RCC 7860 (cell line): ENCODE measurements around the gene SZT2.
"Not testable (repeated sequence)": the region's sequence is repeated elsewhere in the genome, so short reads cannot be mapped to it uniquely, and the experiment has no call there.

Source experiments
- DNase-seq: peaks from one replicate; pipeline ENCODE4 v3.0.0-alpha.2; 2015; ENCODE audit warnings: low spot score
- FAIRE-seq: peaks from 2 replicates; lab custom pipeline; 2012; peaks lifted over from hg19 to GRCh38; lab: Jason Lieb, UNC

SZT2 gene

DNA sequence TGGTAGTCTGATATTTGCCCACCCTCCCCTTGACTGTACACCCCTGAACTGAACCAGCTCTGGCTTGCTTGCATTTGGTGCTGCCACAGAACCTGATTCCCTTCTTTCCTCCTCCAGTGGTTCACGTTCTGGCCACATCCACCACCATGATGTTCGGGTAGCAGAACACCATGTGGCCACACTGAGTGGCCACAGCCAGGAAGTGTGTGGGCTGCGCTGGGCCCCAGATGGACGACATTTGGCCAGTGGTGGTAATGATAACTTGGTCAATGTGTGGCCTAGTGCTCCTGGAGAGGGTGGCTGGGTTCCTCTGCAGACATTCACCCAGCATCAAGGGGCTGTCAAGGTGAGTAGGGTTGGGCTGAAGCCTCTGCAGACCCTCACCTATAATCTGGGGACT lies 29.1 kb upstream of the SZT2 start:
- FAIRE-seq (no peak), DNase-seq (no peak)

DNA sequence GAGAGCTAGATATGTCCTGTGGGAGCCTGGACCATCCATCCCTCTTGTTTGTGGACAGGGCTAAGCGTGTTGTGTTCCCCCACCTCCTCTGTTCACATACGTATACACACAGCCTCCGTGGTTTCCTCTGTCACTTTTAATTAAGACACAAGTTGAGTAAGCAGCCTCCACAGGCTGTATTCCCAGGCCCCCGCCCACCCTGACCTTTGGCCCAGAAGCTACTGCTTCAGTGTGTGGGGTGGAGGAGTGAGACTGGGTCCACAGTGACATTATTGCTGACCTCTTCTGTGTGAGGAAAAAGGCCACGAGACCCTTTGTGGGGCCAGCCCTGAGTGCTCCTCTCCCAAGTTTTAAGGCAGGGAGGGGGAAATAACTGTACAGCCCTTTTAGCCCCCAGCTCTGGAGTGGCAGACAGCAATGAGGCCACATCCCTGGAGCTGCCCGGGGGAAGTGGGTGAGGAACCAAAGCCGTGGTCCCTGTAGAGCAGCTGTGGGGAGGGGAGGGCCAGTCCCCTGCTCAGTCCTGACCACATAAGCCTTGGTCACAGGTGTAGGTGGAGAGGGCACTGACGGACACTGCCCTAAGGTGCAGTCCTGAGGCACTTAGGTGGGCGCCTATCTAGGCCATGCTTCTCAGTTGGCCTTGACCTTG lies 26.3 kb upstream of the SZT2 start:
- DNase-seq = peak; percentile 23
- no peak for FAIRE-seq

GRCh38 chr1:43363935-43364525 lies 25.7 kb upstream of the SZT2 start:
- no peak for DNase-seq
- FAIRE-seq = no peak

- DNase-seq (no peak), FAIRE-seq (no peak)
Measured at GRCh38 chr1:43365678-43366077, 24.0 kb upstream of the SZT2 start.

DNA sequence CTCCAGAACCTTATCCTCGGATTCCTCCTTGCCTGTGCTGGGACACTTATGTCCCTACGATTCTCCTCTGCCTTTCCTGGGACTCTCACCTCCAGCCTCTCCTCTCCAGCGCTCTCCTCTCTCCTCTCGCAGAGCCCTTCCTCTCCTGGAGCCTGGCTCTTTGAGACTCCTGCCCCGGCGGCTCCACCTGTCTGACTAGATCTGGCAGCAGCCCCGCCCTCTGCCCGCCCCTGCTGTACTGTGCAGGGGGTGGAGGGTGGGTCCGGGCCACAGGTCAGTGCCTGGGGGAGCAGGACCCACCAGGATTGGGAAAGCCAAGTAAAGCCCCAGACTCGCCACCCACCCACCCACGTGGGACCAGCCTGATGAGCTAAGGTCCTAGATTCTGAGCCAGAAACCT lies 23.5 kb upstream of the SZT2 start:
- no peak for FAIRE-seq
- DNase-seq = no peak

- no peak for FAIRE-seq
- no peak for DNase-seq
Measured at GRCh38 chr1:43366601-43367025, 23.1 kb upstream of the SZT2 start.

DNA sequence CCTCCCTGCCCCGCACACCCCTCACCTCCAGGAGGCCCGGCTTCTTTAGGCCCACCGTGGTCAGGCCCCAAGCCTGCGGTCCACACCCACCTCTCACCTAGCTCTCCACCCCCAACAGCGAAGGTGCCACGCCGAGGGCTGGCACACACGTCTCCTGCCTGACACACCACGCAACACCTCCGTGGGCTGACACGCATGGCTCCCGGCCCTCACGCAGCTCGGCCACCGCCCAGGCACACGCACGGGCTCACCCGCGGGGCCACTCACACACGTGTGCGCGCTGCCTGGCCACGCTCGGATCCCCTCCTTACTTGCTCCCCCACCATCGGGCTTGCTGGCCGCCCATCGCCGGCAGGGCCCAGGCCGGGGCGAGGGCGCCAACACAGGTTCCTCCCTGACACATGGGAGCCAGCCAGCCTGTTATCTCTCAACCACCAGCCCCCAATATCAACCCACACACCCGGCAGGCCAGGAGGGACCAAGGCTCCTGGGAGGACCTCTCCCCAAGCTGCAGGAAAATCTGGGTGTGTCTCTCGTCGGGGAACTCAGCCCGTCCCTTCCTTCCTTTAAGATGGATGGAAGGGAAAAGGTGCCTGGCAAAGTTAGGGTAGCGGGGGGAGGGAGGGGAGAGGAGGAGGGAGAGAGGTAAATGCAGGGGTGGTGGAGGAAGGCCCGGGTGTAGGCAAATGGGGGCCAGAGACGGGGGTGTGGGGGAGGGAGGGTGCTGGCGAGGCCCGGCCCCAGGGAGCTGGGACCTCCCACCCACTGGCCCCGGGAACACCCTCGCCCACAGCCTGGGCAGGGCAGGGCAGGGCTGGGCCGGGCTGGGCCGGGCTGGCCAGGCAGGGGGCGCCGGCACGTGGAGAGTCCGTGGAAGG lies 22.4 kb upstream of the SZT2 start:
- DNase-seq = no peak
- FAIRE-seq = no peak

DNA sequence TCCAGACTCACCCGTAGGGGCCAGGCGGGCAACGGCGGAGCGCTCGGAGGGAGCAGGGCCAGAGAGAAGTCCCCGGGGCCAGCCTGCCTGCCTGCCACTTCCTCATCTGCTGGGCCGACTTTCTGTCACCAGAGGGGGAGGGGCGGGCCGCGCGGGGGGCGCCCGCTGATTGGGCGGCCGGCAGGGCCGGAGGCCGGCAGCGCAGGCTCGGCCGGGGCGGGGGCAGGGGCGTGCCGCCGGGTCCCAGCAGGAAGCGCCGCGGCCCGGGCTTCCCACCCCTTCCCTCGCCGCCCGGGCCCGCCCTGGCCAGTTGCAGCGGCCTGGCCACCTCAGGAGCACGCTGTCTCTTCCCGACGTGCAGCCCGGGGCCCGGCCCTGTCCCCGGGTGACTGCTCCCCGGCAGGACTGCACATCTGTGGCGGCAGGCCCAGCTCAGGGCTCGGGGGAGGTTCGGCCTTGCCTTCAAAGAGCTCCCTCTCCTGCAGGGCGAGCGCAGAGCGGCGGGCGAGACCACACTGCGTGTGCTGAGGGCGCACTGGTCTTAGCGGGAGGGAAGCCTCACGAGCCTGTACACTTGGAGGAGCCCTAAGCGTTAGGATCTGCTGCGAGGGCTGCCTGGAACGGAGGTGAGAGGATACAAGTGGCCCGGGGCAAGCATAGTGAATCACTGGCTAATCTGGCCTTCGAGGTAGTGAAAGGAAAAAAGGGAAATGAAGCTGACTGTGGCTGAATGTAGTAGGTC lies 21.6 kb upstream of the SZT2 start, which contains the start of gene ELOVL1:
TSS of gene ELOVL1 (minus strand) at position 108 of the 742 bp plus-strand sequence. CDS start 2,402 bp downstream, outside the sequence.
- FAIRE-seq (no peak), DNase-seq (peak; percentile 77)

- DNase-seq (peak; percentile 36), FAIRE-seq (no peak)
Measured at GRCh38 chr1:43368646-43369020, 21.1 kb upstream of the SZT2 start.

- FAIRE-seq = not testable (repeated sequence)
Measured at GRCh38 chr1:43369779-43370178, 19.9 kb upstream of the SZT2 start.

GRCh38 chr1:43370564-43370963 lies 19.1 kb upstream of the SZT2 start:
- FAIRE-seq (no peak), DNase-seq (no peak)

More at GRCh38 chr1:43369779-43370178, 19.9 kb upstream of the SZT2 start:
- DNase-seq = not testable (repeated sequence)

- no peak for FAIRE-seq
- DNase-seq = peak; percentile 57
Measured at GRCh38 chr1:43372172-43372571, 17.5 kb upstream of the SZT2 start.

DNA sequence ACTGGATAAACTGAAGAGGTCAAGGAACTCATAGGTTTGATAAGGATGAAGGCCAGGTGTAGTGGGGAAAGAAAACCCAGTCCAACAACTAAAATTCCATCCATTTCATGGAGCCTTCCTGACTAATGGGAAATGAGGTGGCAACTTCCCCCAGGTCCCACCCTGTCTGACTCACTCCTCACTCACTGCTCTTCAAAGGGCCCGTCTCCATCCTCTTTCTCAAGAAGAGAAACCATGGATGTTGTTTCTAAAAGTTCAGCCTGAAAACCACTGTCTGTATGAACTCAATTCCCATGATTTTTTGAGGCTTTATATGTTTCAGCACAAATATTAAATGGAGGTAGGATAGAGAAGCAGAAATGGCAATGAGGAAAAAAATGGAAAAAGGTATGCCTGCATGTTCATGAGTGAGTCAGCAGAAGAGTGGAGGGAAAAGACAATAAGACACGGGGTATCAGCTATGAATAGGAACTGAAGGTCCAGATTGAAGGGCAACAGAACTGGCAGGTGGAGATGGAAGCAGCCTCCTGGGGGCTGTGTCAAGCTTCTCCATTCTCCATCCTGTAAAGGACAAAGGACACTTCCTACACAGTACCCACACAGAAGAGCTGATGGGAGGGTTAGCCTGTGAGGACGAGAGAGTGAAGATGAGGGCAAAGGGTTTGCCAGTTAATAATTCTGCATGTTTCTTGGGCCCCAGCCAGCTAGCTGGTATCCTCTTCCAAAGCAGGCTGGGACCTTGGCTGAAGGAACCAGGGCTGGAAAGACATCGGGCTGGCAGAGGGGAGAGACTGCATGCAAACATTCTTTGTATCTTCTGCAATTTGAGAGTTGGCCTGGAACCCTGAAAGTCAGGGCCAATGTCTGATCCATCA lies 16.4 kb upstream of the SZT2 start:
- DNase-seq = peak; percentile 68
- peak; percentile 86 for FAIRE-seq

GRCh38 chr1:43376723-43377235 lies 12.9 kb upstream of the SZT2 start:
- no peak for DNase-seq
- FAIRE-seq = no peak

DNA sequence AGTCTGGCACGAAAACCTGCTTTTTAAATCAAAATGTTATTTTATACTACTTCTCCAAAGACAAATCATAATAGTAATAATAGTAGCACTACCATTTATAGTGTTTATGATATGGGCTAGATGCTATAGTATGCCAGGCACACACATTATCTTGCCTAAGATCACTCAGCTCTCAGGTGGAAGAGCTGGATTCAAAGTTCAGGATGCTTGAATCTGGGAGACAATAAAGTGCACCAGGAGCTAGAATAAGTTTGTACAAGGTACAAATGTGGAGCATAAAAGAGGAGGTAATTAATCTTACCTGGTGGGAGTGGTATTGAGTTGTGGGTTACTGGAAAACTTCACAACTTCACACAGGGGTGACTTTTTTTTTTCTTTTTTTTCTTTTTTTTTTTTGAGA lies 11.9 kb upstream of the SZT2 start:
- DNase-seq (no peak), FAIRE-seq (no peak)

GRCh38 chr1:43379476-43379875 lies 10.2 kb upstream of the SZT2 start:
- no peak for FAIRE-seq
- no peak for DNase-seq

- DNase-seq (no peak), FAIRE-seq (no peak)
Measured at GRCh38 chr1:43381612-43382011, 8.1 kb upstream of the SZT2 start.

DNA sequence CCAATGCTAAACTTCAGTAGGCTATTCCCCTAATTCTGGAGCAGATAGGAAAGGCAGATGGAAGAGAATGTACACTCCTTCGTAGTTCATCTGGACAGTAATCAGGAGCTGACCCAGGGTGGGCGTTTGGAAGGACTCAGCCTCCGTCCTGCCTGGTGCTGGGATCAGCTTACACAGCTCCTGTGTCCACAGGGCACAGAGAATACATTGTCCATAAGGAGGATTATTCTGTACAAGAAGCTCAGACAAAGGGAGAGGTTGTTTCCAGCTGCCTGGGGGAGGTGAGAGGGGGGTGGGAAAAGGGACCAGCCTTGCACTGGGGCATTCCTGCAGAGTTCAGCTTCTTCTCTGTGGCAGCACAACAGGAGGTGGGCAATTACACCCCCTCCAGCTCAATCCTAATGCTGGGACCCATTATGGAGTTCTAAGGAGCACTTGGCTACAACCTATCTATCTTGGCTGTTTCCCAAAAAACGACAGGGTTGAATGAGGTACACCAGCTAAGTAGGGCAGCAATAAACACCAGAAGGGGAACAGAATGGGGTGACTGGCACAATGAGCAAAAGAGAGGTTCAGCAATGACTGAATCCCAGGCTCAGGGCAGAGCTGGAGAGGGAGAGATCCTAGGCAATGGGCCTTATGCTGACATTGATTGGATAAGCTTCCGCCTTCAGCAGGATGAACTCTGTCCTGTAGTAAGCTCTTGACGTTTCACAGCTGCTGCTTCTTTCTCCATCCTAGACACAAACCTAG lies 7.5 kb upstream of the SZT2 start:
- no peak for FAIRE-seq
- no peak for DNase-seq

- no peak for DNase-seq
- FAIRE-seq = no peak
Measured at GRCh38 chr1:43383449-43383848, 6.2 kb upstream of the SZT2 start.
